Subcutaneous adipose tissue (tissue), 4 donors: ENCODE results near the gene OR2S2. TPM values are rescaled to one million over a fixed set of nuclear protein-coding genes. Genes with fewer than 3 reads are reported as not detected.

Source experiments
- total RNA-seq, 4 donors: library from RNA; depleted of rRNA; stranded (reverse); fragments of >200 nt; gene quantifications; one replicate each; pipeline ENCODE4 v1.1.0, GENCODE V29; 2016
- TF ChIP-seq, protein P1 (sequence below): fragments of 450-650 bp; IDR thresholded peaks from one replicate; pipeline ENCODE4 v1.5.1; 2016; ENCODE audit warnings: low read depth, mild to moderate bottlenecking, control low read depth, antibody characterized with exemption, moderate library complexity

OR2S2 gene
- total RNA-seq, 4 donors from 2014 or later = not detected

DNA sequence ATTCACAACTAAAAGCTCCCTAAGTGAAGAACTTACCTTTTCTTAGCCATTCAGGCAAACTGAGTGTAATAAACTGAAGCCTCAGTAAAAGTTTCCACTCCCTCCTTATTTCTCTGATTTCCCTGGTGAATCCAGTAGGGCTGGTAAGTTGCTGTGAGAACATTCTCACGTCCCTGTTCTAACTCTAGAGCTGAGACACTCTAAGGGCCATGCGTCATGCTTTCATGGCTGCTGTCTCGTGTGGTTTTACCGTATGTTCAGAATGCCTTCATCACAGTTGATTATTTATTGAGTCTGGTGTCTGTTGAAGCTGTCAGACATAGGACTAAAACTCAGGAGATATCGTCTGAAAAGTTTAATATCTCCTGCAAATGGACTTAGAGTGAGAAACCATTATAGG is 1.3 kb downstream of the OR2S2 start:
- TF ChIP-seq, protein P1, sequence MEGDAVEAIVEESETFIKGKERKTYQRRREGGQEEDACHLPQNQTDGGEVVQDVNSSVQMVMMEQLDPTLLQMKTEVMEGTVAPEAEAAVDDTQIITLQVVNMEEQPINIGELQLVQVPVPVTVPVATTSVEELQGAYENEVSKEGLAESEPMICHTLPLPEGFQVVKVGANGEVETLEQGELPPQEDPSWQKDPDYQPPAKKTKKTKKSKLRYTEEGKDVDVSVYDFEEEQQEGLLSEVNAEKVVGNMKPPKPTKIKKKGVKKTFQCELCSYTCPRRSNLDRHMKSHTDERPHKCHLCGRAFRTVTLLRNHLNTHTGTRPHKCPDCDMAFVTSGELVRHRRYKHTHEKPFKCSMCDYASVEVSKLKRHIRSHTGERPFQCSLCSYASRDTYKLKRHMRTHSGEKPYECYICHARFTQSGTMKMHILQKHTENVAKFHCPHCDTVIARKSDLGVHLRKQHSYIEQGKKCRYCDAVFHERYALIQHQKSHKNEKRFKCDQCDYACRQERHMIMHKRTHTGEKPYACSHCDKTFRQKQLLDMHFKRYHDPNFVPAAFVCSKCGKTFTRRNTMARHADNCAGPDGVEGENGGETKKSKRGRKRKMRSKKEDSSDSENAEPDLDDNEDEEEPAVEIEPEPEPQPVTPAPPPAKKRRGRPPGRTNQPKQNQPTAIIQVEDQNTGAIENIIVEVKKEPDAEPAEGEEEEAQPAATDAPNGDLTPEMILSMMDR = no peak

DNA sequence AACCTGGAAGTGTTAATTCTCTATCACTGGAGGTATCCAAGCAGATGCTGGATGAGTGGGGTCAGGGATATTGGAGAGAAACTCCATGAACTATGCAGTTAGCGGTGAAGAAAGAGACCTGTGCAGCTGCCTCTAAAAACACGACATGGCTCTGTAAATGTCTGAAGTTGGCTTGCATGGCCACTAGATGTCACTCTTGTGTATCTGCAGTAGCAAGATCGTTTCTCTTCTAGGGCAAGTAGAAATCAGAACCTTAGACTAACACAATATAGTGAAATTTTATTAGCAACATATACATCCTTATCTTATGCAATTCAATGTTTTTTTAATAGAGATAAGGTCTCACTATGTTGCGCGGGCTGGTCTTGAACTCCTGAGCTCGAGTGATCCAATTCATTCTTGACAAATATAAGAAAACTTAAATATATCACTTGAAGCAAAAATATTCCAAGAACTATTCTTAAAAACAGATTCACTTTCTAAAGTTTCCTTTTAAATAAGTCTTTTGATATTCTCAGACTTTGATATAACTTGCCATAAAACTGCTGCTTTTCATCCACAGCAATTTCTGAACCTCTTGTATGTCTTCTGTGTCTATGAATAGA is 2.9 kb downstream of the OR2S2 start:
- TF ChIP-seq, protein P1 = no peak

GRCh38 chr9:35952526-35953191 is 5.3 kb downstream of the OR2S2 start:
- TF ChIP-seq, protein P1 = no peak

- TF ChIP-seq, protein P1 = no peak
Measured at GRCh38 chr9:35951736-35952135, 6.2 kb downstream of the OR2S2 start.

DNA sequence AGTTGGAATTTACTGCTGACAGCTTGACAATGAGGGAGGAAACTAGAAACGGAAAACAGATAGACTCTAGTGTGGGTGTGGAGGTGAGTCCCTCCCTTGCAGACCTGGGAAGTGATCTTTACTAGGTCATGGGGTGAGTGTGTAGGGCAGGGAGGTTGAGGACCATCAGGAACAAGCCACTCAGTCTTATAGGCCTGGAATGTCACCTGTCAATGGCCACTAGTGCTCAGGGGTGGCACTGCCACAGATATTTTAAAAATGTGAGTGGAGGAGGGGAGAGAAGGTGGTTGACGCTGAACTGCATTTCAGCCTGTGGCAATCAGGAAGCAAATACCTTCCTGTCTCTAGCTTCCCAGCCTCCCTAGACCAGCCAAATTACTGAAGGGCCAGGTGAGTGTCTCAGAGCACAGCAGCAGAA is 9.0 kb downstream of the OR2S2 start:
- TF ChIP-seq, protein P1 = no peak

DNA sequence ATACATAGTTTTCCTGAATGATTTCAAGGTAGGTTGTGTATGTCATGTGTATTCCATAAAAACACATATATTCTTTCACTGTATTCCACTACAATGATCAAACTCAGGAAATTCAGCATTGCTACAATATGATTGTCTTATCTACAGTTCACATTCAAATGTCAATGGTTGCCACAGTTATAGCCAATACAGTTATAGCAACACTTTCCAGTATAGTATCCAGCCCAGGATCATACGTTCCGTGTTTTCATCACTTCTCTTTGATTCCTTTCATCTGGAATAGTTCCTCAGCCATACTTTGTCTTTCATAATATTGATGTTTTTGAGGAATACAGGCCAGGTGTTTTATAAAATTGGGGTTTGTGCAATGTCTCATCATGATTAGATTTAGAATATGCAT is 9.5 kb downstream of the OR2S2 start:
- TF ChIP-seq, protein P1 = no peak

DNA sequence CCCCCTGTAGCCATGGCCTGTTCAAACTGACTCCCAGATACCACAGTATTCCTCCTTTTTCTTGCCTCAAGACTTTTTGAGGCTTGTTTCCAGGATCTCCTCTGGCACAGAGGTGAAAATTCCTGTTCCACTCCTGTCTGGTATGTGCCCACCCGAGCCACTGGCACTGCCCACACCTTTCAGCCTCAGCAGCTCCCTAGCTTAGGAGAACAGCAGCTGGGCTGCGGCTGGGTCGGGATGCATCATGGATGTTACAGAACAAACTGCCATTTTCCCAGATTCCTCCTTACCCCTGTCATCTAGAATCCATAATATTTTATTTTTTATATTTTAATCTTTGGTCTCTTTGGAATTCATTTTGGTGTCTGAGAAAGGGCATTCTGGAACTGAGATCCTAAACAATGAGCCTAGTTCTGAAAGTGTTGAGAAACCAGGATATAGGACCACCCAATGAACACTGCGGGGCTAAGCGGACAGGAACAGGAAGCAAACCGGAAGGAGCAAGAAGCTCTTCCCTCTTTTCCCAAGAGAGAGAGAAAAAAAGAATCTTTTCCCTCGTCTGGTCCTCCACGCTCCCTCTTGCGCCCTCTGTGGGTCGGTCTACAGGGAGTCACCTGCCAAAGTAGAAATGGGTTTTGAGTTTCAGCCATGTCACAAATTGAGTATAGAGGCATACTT is 12.5 kb downstream of the OR2S2 start:
- TF ChIP-seq, protein P1 = no peak
